Colon (tissue), 2 donors: Measurements from ENCODE around the gene USP54.
"Not testable (repeated sequence)": the region's sequence is repeated elsewhere in the genome, so short reads cannot be mapped to it uniquely, and the experiment has no call there.

ENCODE experiments used
- FAIRE-seq: peaks from 2 replicates; lab custom pipeline; 2012; peaks lifted over from hg19 to GRCh38; lab: Jason Lieb, UNC
- donor health status: control.
- donor health status: control.

USP54 gene

DNA sequence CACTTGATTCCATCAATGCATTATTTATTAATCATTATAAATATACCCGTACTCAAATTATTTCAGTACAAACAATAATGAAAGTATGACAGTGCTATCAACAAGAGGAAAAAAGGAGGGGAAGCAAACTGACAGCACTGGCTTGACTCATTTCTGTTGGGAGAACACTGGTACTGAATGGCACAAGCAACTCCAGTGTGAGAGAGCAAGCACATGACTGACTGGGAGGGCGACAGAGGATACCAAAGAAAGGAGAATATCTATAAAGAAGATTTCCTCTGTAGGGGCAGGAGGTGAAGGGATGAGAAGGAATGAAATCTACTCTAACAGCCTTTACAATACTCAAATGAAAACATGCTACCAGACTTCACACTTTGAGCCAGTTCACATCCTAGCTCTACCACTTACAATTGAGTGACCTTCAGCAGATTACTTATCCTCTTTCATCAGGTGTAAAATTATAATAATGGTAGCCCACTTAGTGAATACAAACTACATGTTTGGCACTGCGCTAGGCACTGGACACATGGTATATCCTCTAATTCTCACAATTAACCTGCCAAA, 1.5 kb downstream of the USP54 start:
- no peak for FAIRE-seq

DNA sequence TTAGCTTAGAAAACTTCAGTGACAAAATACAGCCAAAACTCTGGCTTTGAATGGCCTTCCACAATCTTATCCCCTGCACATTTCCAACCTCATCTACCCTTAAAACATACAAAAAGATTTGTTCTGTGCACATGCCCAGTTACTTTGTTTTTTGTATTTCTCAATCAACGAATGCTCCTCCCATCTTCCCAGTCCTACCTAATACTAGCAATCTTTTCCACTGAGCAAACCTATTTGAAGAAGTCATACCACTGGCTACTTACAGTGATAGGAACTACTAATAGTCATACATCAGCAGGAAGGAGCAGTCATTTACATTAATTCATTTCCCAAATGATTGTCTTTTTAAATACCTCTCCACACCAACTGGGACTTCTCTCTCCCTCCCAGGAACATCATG, 2.5 kb downstream of the USP54 start:
- FAIRE-seq, result no peak

DNA sequence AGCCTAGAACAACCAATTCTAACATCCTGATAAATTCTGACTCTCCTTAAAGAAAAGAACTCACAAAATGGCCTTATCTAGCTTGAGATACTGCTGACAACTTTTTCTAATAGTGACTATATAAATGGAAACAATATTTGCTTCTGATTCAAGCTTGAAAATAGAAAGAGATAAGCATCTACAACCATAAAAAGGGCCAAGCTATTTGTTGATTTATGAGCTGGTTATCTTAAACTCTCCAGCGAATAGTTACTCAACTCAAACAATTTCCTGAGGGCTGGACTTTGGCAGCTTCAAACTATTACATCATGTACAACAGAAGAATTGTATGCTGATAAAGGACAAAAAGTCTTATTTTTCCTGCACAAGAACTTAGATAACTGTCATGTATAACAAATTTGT, 4.6 kb downstream of the USP54 start:
- FAIRE-seq, result peak; percentile 95

DNA sequence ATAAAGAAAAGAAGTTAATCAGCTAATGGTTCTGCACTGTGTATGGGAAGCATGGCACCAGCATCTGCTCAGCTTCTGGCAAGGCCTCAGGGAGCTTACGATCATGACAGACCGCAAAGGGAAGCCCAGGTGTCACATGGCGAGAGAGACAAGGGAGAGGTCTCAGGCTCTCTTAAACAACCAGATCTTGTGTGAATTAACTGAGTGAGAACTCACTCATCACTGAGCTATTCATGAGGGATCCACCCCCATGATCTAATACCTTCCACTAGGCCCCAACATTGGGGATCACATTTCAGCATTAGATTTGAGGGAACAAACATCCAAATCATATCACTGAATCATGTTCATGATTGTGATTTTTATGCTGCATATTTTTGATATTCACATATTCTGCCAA, 5.8 kb downstream of the USP54 start:
- FAIRE-seq, result no peak

DNA sequence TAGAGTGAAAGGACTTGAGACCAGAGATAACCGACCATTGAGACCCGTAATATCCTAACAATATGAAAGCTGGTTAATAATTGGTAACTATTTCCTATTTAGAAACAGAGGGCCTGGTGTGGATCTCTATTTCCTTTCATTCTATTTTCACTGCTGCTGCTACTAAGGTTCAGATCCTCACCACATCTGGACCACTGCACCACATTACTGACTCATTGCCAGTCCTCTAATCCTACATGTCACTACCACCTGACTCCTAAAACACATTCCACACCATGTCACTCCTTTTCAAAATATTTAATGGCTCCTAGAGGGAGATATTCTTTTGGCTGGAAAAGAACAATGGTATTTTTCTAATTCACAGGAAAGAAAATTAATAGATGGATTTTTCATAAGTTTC, 6.4 kb downstream of the USP54 start:
- FAIRE-seq, result no peak

DNA sequence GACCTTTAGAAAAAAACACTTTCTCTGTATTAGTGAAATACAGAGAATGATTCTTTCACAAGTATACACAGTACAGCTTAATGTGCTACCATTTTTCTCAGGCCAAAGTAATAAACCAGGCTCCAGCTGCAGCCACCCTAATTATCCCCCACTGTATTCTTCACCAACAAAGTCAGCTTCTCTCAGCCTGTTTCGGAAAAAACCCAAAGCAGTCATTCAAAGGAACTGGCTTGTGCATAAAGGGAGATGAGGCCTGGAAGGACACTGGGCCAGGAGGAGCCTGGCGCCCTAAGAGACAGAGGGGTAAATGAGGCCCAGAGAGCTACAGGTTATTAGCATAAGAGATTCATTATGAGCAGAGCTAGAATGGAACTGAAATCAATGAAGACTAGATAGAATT, 9.2 kb downstream of the USP54 start:
- no peak for FAIRE-seq

DNA sequence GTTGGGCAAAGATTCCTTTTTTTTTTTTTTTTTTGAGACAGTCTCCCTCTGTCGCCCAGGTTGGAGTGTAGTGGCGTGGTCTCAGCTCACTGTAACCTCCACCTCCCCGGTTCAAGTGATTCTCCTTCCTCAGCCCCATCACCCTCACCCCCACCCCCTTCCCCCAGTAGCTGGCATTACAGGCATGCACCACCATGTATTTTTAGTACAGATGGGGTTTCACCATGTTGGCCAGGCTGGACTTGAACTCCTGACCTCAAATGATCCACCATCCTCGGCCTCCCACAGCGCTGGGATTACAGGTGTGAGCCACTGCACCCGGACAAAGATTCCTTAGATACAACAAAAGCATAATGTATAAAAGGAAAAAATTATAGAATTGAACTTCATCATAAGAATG, 12.2 kb downstream of the USP54 start:
- not testable (repeated sequence) for FAIRE-seq

DNA sequence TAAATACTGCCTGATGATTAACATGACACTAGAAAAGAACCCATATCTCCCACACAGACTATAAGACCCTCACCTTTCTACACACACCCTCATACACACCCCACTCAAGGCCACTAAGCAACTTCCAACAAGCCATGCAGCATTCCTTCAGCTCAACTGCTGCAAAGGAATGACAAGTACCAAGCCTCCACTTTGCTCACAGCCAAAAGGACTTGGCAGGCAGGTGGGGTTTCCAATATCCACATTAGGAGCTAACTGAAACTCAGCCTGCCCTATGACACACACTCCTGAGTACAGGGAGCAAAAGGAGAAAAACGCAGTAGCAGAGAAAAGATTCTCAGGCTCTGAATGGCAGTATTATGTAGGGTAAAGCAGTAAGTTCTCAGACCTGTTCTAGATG, 13.4 kb downstream of the USP54 start:
- no peak for FAIRE-seq

DNA sequence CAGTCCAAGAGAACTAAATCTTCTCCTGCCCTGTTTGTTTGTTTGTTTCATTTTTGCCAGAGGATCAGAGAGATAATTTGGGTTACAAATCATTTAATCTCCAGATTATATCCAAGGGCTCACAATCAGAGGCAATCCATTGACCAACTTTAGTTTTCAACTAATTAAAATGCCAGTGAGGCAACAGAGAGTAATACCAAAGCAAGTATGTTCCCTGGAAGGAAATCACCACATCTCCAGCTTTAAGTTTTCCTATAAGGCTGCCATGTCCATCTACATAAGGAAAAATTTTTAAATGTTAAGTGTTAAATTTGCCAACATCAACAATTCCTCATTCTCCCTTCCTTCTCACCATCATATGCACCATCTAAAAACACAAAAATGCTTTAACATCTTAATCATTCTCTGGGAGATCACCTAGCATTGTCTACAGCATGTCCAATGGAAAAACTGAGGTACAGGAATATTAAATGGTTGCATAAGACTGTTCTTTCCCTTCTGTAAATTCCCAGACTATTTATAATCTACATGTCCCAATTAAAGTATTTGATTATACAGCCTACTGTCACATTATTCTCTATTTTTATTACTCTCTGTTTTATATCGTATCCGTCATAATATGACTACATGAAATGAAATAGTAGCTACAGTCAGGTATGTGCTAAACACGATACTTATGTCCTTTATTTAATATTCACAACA, 14.1 kb downstream of the USP54 start:
- no peak for FAIRE-seq

DNA sequence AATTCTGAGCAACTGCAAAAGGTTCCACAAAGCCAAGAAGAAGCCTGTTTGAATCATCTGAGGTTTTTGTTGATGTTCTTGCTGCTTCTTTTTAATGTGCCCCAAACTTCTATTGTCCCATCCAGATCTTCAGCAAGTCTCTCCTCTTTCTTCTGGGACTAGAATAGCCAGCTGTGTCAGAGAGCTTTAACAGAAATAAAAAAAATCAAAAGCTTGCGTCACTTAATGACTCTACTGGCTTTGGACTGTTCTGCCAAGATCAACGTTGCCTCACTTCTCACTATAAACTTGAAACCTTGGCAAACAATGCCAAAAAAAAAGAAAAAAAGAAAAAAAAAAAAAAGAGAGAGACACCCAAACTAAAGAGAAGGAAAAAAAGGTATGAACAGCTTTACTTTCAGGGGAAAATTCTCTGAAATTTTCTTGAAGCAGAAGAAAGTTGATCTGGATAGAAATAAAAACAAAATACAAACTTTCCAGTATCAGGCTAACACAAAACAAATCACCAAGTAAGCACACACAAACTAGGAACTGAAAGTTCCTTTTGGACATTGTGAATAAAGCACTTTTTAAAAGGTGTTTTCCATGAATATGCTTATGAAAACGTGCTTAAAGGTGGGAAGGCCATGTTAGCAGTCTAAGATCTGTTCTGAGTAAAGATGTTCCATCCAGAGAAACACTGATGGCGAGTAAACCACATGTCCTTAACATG, 14.8 kb downstream of the USP54 start:
- peak; percentile 51 for FAIRE-seq

DNA sequence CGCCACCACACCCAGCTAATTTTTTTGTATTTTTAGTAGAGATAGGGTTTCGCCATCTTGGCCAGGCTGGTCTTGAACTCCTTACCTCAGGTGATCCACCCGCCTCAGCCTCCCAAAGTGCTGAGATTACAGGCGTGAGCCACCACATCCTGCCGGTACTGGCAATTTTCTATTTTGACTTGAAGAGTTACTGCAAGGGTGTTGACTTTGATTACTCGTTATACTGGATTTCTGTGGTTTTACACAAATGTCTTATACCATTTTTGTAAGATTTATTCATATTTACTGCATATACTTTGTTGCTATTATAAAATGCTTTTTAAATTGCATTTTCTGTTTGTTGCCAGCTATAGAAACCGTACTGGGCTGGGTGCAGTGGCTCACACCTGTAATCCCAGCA, 24.1 kb downstream of the USP54 start:
- FAIRE-seq, result not testable (repeated sequence)

DNA sequence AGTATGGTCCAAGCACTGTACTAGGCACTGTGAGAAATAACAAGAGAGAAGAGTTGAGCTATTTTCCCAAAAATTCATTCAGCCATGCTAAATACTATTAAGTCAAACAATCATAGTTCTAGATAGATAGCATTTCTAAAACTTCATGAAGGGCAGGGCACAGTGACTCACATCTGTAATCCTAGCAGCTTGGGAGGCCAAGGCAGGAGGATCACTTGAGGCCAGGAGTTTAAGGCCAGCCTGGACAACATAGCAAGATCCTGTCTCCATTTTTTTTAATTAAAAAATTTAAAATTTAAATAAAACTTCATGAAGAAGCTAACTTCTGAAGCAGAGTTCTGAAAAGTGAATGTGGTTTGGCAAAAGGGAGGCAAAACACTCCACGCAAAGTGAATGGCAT, 29.9 kb downstream of the USP54 start:
- FAIRE-seq, result no peak

DNA sequence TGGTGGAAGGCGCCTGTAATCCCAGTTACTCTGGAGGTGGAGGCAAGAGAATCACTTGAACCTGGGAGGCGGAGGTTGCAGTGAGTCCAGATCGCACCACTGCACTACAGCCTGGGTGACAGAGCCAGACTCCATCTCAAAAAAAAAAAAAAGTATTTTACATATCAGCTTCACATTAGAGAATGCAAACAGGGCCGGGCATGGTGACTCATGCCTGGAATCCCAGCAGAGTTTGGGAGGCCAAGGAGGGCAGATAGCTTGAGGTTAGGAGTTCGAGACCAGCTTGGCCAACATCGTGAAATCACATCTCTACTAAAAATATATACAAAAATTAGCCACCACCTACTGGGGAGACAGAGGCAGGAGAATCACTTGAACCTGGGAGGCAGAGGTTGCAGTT, 31.6 kb downstream of the USP54 start:
- FAIRE-seq, result no peak

DNA sequence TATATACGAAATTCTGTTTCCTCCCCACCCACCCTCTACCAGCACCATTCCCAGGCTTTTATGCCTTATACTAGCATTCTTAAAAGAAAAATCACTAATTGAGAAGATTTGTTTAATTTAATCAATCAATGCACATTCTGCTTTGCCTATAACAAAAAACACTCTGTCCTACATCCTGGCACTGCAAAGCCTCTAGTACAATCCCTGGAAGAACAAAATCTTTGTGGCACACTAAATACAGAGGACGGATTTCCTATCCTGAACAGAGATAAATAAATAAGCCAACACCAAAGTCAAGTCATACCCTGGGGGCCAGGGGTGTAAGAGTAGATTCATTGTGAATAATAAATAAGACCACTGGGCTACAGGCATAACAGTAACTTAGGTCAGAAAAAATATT, 34.3 kb downstream of the USP54 start:
- FAIRE-seq, result no peak

DNA sequence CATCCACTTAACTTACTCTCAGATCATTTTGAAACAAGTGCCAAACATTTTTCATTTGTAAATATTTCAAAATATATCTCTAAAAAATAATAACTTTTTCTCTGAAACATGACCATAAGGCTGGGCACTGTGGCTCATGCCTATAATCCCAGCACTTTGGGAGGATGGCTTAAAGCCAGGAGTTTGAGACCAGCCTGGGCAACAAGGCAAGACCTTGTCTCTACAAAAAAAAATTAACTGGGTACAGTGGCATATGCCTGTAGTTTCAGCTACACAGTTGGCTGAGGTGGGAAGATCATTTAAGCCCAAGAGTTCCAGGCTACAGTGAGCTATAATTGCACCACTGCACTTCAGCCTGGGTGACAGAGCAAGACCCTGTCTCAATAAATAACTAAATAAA, 36.4 kb downstream of the USP54 start:
- no peak for FAIRE-seq

DNA sequence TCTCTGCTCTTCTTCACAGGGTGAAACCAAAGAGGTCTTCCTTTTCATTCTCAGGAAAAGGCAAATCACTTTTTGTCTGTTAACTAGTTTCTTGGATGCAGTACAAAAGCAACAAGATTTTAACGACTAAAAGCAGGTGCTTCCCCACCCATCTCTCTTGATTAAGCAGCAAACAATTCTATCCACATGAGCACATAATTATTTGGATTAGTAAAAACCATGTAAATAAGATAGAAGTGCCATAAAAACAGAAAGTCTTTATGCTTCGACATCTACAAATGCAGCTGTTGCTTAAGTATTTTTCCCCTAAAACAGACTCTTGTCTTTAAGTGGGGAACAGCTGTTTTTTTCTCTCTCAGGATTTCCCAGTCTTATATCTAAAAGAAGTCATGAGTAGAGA, 37.4 kb downstream of the USP54 start:
- no peak for FAIRE-seq

DNA sequence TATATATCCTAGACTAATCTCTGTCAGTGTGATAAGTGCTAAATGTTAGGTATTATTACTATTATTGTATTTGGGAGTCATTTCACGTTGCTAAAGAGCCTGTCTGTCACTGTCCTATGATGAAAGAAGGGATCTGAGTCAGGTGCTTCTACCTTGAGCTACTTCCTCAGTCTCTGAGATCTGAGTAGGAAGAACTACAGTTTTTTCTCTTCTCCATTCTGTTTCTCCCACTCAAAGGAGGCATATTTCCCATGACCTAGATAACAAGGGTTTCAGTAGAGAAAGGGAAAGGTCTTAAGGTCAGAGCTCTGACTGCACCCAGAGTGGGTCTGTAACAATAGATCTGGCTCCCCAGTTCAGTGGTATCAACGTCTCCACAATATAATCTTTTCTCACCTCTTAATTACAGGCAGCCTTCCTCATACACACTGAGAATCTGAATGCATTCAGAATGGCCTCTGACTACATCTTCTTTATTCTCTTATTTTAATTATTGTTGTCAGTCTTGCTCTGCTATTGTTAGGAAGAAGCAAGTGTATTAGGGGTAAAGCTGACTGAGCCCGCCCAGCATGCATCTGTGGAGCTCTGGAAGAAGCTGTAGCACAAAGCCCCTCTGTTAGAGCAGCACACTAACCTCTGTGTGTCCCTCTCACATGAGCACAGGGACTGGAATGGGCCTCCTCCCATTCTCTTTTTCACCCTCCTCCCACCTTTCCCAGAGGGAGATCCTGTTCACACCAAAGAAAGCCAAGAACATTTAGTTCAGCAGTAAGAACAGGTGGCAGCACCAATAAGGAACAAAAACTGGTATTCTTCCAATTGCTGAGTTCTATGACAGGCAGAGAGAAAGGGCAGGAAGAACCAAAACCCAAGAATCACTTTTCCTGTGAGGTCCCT, 38.1 kb downstream of the USP54 start:
- no peak for FAIRE-seq

DNA sequence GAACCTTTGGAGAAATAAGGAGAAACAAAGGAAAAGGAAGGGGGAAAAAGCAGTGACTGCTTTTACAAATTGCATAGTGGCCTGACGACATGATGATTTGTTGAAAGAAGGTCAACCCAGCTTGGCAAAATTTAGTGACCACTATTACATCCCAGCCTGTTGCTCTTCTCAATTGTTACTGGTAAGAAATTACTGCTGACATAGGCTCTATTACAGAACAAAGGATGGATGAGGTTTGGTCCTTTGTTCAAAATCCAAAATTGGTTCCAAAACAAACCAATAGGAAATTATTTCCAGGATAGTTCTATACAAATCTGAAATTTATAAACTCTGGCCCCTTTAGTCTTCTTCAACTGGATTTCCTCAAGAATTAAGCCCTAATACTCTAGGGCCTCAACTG, 39.6 kb downstream of the USP54 start:
- FAIRE-seq, result no peak

DNA sequence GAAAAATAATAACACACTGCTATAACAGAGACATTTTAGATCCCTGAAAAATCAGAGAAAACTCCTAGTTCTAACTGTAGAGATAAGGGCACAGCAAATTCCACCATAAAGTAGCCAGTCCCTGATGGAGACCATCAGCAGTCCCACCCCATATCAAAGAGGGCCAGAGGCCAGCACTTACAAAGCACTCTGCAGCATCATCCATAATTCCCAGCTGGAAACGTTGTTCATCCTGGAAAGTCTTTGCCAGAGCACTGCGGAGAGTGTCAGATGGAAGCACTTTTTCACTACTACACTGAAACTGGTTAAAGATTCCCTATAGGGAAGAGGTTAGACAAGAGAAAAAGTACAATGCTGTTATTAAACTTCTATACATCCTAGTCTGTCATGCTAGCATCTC, 45.8 kb downstream of the USP54 start:
- FAIRE-seq, result no peak

DNA sequence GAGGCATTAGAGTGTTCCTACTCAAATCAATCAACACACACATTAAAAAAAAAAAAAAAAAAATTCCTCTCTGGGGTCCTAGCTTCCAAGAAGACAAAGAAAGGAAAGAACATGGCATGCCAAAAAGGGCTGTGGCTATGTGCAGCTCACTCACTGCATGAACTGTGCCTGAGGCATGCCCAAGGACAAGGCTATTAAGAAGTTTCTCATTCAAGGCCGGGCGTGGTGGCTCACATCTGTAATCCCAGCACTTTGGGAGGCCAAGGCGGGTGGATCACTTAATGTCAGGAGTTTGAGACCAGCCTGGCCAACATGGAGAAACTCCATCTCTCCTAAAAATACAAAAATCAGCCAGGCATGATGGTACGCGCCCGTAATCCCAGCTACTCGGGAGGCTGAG, 53.4 kb downstream of the USP54 start:
- no peak for FAIRE-seq

DNA sequence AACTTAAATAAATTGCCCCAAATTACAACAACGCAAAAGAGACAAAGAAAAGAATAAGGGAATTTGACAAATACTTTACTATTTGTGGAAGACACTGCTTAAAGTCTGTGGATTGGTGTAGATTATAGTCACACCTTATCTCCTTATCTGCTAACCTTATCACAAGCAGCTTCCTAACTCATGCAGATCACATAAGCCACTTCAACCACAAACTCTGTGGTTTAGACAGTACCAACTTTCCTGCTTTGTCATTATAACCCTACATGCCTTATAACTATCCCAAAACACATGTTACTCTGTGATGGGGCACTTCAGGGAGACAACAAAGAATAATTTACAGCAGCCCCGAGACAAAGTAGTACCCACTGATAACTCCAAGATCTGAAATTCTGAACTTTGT, 53.9 kb downstream of the USP54 start:
- FAIRE-seq, result no peak

DNA sequence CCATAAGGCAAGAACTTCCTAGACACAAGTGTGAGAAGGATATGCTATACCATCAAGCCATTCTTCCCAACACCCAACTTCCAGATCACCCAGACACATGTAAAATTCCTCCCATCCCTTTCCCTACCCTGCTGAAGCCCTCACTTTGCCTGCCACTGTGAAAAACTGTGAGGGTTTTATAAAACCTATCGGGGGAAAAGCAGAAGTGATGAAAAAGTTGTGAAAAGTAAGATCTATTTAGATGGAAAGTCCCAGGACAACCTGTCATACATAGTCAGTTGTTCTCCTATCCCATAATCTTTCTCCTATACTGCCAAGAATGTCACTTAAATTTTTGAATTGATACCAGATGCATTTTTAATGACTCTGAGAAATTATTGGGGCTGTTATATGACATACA, 56.3 kb downstream of the USP54 start:
- FAIRE-seq, result no peak
